Measurements from ENCODE around the gene CDC5L. TPM values are rescaled to one million over a fixed set of nuclear protein-coding genes. Genes with fewer than 3 reads are reported as not detected.

CDC5L gene
- total RNA-seq, 6 donors from 2014 or later: 5.4 to 24.0 (median 13.8) TPM

GRCh38 chr6:44470115-44470464 is 82.6 kb downstream of the CDC5L start:
- H3K4me1 ChIP-seq: peaks cover 0 to 3% (median under 1%) of the 10 kb centered on the region in 4 donors
- 52 to 63% methylated on average over 7 of the region's 7 CpGs for WGBS, 2 donors

DNA sequence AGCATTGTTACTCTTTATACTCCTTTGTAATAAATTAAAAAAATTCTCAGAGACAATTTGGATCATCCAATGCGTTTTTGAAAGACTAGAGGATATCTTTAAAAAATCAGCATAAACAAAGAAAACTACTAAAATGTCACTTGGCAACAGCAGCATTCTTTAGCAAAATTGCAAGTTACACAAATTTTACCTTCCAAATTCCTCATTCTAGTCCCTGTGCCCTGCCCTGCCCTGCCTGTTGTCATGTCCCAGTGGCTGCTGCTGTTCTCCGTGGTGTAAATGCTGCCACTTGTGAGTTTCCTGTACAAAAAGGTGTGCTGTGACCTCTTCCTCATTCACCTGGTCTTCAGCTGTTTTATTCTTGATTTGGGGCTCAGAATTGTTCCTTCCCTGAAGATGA is 83.2 kb downstream of the CDC5L start:
- H3K36me3 ChIP-seq: no peaks in the 10 kb centered on the region
- TF ChIP-seq EP300 (IDR thresholded peaks at IDR 0.05) (no peak), POLR2A (IDR thresholded peaks at IDR 0.05) (no peak), CTCF (IDR thresholded peaks at IDR 0.05) (no peak), POLR2AphosphoS5 (IDR thresholded peaks at IDR 0.05) (no peak)
- WGBS, 2 donors: 49 to 79% methylated on average over 2 of the region's 2 CpGs
- no peaks in the 10 kb centered on the region for H3K27me3 ChIP-seq
- ATAC-seq (ENCODE audit: low FRiP score in 2 of 2) (no peak), DNase-seq (no peak)
- no peaks in the 10 kb centered on the region for H3K9me3 ChIP-seq
- H3K4me1 ChIP-seq: peaks cover 0 to 6% (median 4%) of the 10 kb centered on the region in 4 donors
- no peak overlapping the region for H3K27ac ChIP-seq
- no peak overlapping the region for H3K4me3 ChIP-seq

More at GRCh38 chr6:44470115-44470464, 82.6 kb downstream of the CDC5L start:
- DNase-seq (no peak), ATAC-seq (ENCODE audit: low FRiP score in 2 of 2) (no peak)
- TF ChIP-seq EP300 (IDR thresholded peaks at IDR 0.05): no peak
- TF ChIP-seq POLR2AphosphoS5 (IDR thresholded peaks at IDR 0.05): no peak
- no peak for TF ChIP-seq POLR2A (IDR thresholded peaks at IDR 0.05)
- TF ChIP-seq CTCF (IDR thresholded peaks at IDR 0.05): no peak
- Histone ChIP-seq H3K27ac (no peak overlapping the region), H3K9me3 (no peaks in the 10 kb centered on the region), H3K4me3 (no peak overlapping the region), H3K27me3 (no peaks in the 10 kb centered on the region), H3K36me3 (no peaks in the 10 kb centered on the region)

- Histone ChIP-seq H3K9me3 (no peaks in the 10 kb centered on the region), H3K36me3 (no peaks in the 10 kb centered on the region), H3K27me3 (no peaks in the 10 kb centered on the region), H3K4me3 (no peak overlapping the region), H3K27ac (no peak overlapping the region), H3K4me1 (peaks cover 0 to 11% (median 8%) of the 10 kb centered on the region in 4 donors)
- no peak for TF ChIP-seq POLR2AphosphoS5 (IDR thresholded peaks at IDR 0.05)
- TF ChIP-seq EP300 (IDR thresholded peaks at IDR 0.05): no peak
- TF ChIP-seq POLR2A (IDR thresholded peaks at IDR 0.05): no peak
- TF ChIP-seq CTCF (IDR thresholded peaks at IDR 0.05): no peak
- 79 to 83% methylated on average over 15 of the region's 15 CpGs for WGBS, 2 donors
- ATAC-seq (ENCODE audit: low FRiP score in 2 of 2) (no peak), DNase-seq (peak in 1 of 2 donors; percentile 71)
These were observed 83.9 kb downstream of the CDC5L start for GRCh38 chr6:44471271-44471981.

DNA sequence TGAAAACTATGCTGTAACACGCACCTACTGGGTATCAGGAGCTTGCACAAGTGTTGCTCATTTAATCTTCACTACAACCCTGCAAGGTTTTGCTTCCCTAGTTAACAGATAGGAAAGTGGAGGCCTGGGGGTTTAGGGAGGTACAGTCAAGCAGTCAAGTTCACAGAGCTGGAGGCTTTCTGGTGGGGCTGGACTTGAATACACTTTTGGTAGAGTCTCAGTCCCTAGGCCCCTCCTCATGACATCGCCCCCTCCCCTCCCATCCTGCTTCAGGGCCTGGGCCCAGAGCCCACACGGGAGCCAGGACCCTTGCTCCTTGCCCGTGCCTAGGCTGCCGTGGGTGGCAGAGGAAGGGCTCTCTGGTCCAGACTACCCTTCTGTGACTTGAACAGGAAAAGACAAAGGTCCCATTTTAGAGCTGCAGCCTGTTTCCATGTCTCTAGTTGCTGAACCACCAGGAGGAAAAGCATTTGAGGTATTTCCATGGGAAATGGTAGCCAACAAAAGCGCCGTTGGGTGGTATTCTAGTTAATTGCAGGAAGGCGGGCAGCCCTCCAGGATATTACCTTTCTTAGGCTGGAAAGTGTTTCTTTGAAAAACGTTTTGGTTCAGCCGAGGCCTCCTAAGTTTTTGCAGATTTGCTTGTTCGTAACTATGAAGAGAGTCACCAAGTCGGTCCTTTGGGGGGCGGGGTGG is 84.9 kb downstream of the CDC5L start:
- ATAC-seq (ENCODE audit: low FRiP score in 2 of 2): no peak
- TF ChIP-seq POLR2A (IDR thresholded peaks at IDR 0.05) (no peak), EP300 (IDR thresholded peaks at IDR 0.05) (no peak), CTCF (IDR thresholded peaks at IDR 0.05) (no peak), POLR2AphosphoS5 (IDR thresholded peaks at IDR 0.05) (no peak)

More for the DNA sequence above, 84.9 kb downstream of the CDC5L start:
- Histone ChIP-seq H3K9me3 (no peaks in the 10 kb centered on the region), H3K4me3 (no peak overlapping the region), H3K27ac (no peak overlapping the region), H3K27me3 (no peaks in the 10 kb centered on the region), H3K4me1 (peaks cover 0 to 11% (median 8%) of the 10 kb centered on the region in 4 donors), H3K36me3 (no peaks in the 10 kb centered on the region)
- WGBS, 2 donors: 82 to 87% methylated on average over 13 of the region's 13 CpGs
- peak in 1 of 2 donors; percentile 8 for DNase-seq

Data from upper lobe of left lung (tissue), 6 donors.